NCI-H748 treated with DMSO at 0.1 percent for 48 hours (cell line): ENCODE measurements around the gene EXTL2.
"Not testable (repeated sequence)": the region's sequence is repeated elsewhere in the genome, so short reads cannot be mapped to it uniquely, and the experiment has no call there.

Experiments
- DNase-seq: peaks from one replicate; lab custom pipeline; 2025; lab: John Stamatoyannopoulos, UW

The EXTL2 gene

GRCh38 chr1:100902365-100902764 is 7.7 kb upstream of the EXTL2 start:
- DNase-seq: no peak

- DNase-seq: peak; percentile 40
These were observed 1.9 kb upstream of the EXTL2 start for GRCh38 chr1:100896481-100896982.

- peak; percentile 74 for DNase-seq
These were observed 1.2 kb upstream of the EXTL2 start, which contains the start of gene SLC30A7 for GRCh38 chr1:100895540-100896480. Gene SLC30A7 (plus strand): TSS chr1:100896090. CDS start chr1:100896263, 173 bp downstream.

- DNase-seq: no peak
These were observed 924 bp downstream of the EXTL2 start for GRCh38 chr1:100893718-100894117.

- no peak for DNase-seq
These were observed 2.1 kb downstream of the EXTL2 start for GRCh38 chr1:100892554-100892953.

- no peak for DNase-seq
These were observed 3.3 kb downstream of the EXTL2 start for GRCh38 chr1:100891380-100891779.

GRCh38 chr1:100889869-100890482 is 4.7 kb downstream of the EXTL2 start:
- DNase-seq: not testable (repeated sequence)

- not testable (repeated sequence) for DNase-seq
These were observed 5.6 kb downstream of the EXTL2 start for GRCh38 chr1:100889007-100889406.

- DNase-seq: no peak
These were observed 10.7 kb downstream of the EXTL2 start for GRCh38 chr1:100883963-100884362.

GRCh38 chr1:100882698-100883097 is 11.9 kb downstream of the EXTL2 start:
- no peak for DNase-seq

GRCh38 chr1:100881687-100882086 is 13.0 kb downstream of the EXTL2 start:
- DNase-seq: no peak

GRCh38 chr1:100879422-100879821 is 15.2 kb downstream of the EXTL2 start:
- no peak for DNase-seq

GRCh38 chr1:100876291-100876690 is 18.4 kb downstream of the EXTL2 start:
- no peak for DNase-seq

GRCh38 chr1:100875228-100875627 is 19.4 kb downstream of the EXTL2 start:
- peak; percentile 91 for DNase-seq

GRCh38 chr1:100874433-100874832 is 20.2 kb downstream of the EXTL2 start:
- DNase-seq: no peak

- no peak for DNase-seq
These were observed 24.6 kb downstream of the EXTL2 start for GRCh38 chr1:100869996-100870395.

- no peak for DNase-seq
These were observed 26.2 kb downstream of the EXTL2 start for GRCh38 chr1:100868364-100868995.

GRCh38 chr1:100866901-100867206 is 27.8 kb downstream of the EXTL2 start:
- DNase-seq: no peak

GRCh38 chr1:100866041-100866900 is 28.4 kb downstream of the EXTL2 start:
- DNase-seq: no peak

- no peak for DNase-seq
These were observed 32.1 kb downstream of the EXTL2 start for GRCh38 chr1:100862591-100862990.

GRCh38 chr1:100861379-100861778 is 33.3 kb downstream of the EXTL2 start:
- no peak for DNase-seq
